ENCODE data around the gene PSRC1.

Gene PSRC1

DNA sequence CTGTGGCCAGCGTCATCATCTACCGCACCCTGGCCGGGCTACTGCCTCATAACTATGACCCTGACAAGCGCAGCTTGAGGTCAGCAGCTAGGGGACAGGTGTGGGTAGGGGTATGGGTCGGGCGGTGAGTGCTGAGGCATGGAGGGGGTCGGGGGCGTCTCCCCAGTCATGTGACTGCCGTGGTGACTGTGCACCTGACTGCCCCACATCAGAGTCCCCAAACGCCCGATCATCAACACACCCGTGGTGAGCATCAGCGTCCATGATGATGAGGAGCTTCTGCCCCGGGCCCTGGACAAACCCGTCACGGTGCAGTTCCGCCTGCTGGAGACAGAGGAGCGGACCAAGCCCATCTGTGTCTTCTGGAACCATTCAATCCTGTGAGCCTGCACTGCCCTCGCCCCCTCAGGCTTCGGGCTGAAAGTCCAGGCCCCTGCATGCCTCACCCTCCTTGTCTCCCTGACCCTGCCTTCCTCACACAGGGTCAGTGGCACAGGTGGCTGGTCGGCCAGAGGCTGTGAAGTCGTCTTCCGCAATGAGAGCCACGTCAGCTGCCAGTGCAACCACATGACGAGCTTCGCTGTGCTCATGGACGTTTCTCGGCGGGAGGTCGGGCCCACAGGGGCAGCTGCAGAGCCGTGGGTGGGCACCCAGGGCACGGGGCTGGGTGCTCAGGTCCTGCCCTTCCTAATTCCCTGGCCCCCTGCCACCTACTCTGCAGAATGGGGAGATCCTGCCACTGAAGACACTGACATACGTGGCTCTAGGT, 13.5 kb downstream of the PSRC1 start:
- TF ChIP-seq EZH2phosphoT487 (conservative IDR thresholded peaks at IDR 0.05; ENCODE audit: low read length): no peak
- TF ChIP-seq CTCF (IDR thresholded peaks at IDR 0.05; ENCODE audit: insufficient read depth, low read length, poor library complexity, severe bottlenecking): no peak
- Histone ChIP-seq H3K4me2 (ENCODE audit: low read depth, low read length, poor library complexity, severe bottlenecking) (no peak overlapping the region), H4K20me1 (ENCODE audit: low read depth, low read length) (no peaks in the 10 kb centered on the region), H2AFZ (ENCODE audit: low read depth, low read length, severe bottlenecking) (no peak overlapping the region), H3K27ac (ENCODE audit: low read depth, low read length) (no peak overlapping the region), H3K9ac (ENCODE audit: low read length) (no peak overlapping the region), H3K36me3 (ENCODE audit: low read length) (no peaks in the 10 kb centered on the region), H3K4me3 (ENCODE audit: insufficient read depth, low read length, poor library complexity, severe bottlenecking) (no peak overlapping the region), H3K9me3 (ENCODE audit: insufficient read depth, low read length) (no peaks in the 10 kb centered on the region), H3K9me2 (replicated peaks; ENCODE audit: insufficient read depth, low read length) (no peaks in the 10 kb centered on the region), H3K27me3 (ENCODE audit: low read length) (no peaks in the 10 kb centered on the region), H3F3A (ENCODE audit: insufficient read depth) (no peaks in the 10 kb centered on the region), H3K79me2 (ENCODE audit: insufficient read depth, low read length) (no peaks in the 10 kb centered on the region)

GRCh38 chr1:109268431-109269211, 14.3 kb downstream of the PSRC1 start:
- Histone ChIP-seq H3K27ac (ENCODE audit: low read depth, low read length) (no peak overlapping the region), H3F3A (ENCODE audit: insufficient read depth) (no peaks in the 10 kb centered on the region), H2AFZ (ENCODE audit: low read depth, low read length, severe bottlenecking) (no peak overlapping the region), H3K9ac (ENCODE audit: low read length) (no peak overlapping the region), H4K20me1 (ENCODE audit: low read depth, low read length) (no peaks in the 10 kb centered on the region), H3K9me2 (replicated peaks; ENCODE audit: insufficient read depth, low read length) (no peaks in the 10 kb centered on the region), H3K9me3 (ENCODE audit: insufficient read depth, low read length) (no peaks in the 10 kb centered on the region), H3K4me3 (ENCODE audit: insufficient read depth, low read length, poor library complexity, severe bottlenecking) (no peak overlapping the region), H3K79me2 (ENCODE audit: insufficient read depth, low read length) (no peaks in the 10 kb centered on the region), H3K36me3 (ENCODE audit: low read length) (no peaks in the 10 kb centered on the region), H3K27me3 (ENCODE audit: low read length) (no peaks in the 10 kb centered on the region), H3K4me2 (ENCODE audit: low read depth, low read length, poor library complexity, severe bottlenecking) (no peak overlapping the region)
- TF ChIP-seq CTCF (IDR thresholded peaks at IDR 0.05; ENCODE audit: insufficient read depth, low read length, poor library complexity, severe bottlenecking) (no peak), EZH2phosphoT487 (conservative IDR thresholded peaks at IDR 0.05; ENCODE audit: low read length) (no peak)

DNA sequence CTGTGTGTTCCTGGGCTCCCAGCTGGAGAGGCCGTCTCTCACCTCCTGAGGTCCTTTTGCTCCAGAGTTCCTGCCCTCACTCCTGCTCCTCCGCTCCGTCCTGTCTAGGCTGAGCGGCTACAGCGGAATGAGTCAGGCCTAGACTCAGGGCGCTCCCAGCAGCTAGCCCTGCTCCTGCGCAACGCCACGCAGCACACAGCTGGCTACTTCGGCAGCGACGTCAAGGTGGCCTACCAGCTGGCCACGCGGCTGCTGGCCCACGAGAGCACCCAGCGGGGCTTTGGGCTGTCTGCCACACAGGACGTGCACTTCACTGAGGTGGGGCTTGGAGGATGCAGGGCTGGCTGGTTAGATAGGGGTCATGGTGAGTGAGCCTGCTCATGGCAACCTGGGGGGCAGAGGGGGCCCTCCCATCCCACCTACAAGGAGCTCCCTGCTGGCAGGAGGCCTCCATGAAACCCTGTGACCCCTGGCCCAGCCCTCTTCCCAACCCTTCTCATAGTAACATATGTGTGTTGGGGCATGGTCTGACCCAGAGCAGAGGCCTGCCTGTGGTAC, 15.1 kb downstream of the PSRC1 start:
- Histone ChIP-seq H3K27ac (ENCODE audit: low read depth, low read length) (no peak overlapping the region), H3K9me2 (replicated peaks; ENCODE audit: insufficient read depth, low read length) (no peaks in the 10 kb centered on the region), H3F3A (ENCODE audit: insufficient read depth) (no peaks in the 10 kb centered on the region), H3K79me2 (ENCODE audit: insufficient read depth, low read length) (no peaks in the 10 kb centered on the region), H3K4me2 (ENCODE audit: low read depth, low read length, poor library complexity, severe bottlenecking) (no peak overlapping the region), H2AFZ (ENCODE audit: low read depth, low read length, severe bottlenecking) (no peak overlapping the region), H3K9me3 (ENCODE audit: insufficient read depth, low read length) (no peaks in the 10 kb centered on the region), H3K36me3 (ENCODE audit: low read length) (no peaks in the 10 kb centered on the region), H3K4me3 (ENCODE audit: insufficient read depth, low read length, poor library complexity, severe bottlenecking) (no peak overlapping the region), H3K27me3 (ENCODE audit: low read length) (no peaks in the 10 kb centered on the region), H3K9ac (ENCODE audit: low read length) (no peak overlapping the region), H4K20me1 (ENCODE audit: low read depth, low read length) (no peaks in the 10 kb centered on the region)
- TF ChIP-seq EZH2phosphoT487 (conservative IDR thresholded peaks at IDR 0.05; ENCODE audit: low read length) (no peak), CTCF (IDR thresholded peaks at IDR 0.05; ENCODE audit: insufficient read depth, low read length, poor library complexity, severe bottlenecking) (no peak)
